ENCODE measurements around the gene SEC24D. TPM values are rescaled to one million over a fixed set of nuclear protein-coding genes. Genes with fewer than 3 reads are reported as not detected.

SEC24D gene
- total RNA-seq, 1 experiment from 2014 or later, result 61.5 TPM

DNA sequence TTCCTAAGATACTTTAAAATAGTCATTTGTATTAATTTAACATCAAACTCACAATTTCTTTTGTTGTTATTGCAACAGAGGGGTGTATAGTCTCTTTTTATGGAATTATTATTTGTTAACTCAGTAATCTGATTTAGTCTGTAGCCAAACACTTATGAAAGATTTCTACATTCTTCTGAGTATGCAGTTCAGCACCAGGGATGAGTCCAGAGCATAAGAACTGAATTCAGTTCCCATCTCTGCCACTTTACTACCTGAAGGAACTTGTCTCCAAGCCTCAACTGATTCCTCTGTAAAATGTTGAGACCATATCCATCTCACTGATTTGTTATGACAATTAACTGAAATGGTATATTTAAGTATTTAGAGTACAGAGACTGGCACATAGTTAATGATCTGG lies 105.2 kb downstream of the SEC24D start:
- H2BK15ac ChIP-seq (ENCODE audit: low read depth, low read length), result no peak overlapping the region
- no peaks in the 10 kb centered on the region for H3K79me2 ChIP-seq (ENCODE audit: insufficient read depth, low read length)
- H3K4me1 ChIP-seq (ENCODE audit: insufficient read depth, low read length), result no peaks in the 10 kb centered on the region

More for the DNA sequence above, 105.2 kb downstream of the SEC24D start:
- TF ChIP-seq, protein P1, sequence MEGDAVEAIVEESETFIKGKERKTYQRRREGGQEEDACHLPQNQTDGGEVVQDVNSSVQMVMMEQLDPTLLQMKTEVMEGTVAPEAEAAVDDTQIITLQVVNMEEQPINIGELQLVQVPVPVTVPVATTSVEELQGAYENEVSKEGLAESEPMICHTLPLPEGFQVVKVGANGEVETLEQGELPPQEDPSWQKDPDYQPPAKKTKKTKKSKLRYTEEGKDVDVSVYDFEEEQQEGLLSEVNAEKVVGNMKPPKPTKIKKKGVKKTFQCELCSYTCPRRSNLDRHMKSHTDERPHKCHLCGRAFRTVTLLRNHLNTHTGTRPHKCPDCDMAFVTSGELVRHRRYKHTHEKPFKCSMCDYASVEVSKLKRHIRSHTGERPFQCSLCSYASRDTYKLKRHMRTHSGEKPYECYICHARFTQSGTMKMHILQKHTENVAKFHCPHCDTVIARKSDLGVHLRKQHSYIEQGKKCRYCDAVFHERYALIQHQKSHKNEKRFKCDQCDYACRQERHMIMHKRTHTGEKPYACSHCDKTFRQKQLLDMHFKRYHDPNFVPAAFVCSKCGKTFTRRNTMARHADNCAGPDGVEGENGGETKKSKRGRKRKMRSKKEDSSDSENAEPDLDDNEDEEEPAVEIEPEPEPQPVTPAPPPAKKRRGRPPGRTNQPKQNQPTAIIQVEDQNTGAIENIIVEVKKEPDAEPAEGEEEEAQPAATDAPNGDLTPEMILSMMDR (conservative IDR thresholded peaks at IDR 0.05), result no peak
- no peak overlapping the region for H3K27ac Mint-ChIP-seq
- no peaks in the 10 kb centered on the region for H3K9me3 ChIP-seq (ENCODE audit: control insufficient read depth, low read depth, low read length)
- no peak overlapping the region for H3K4me2 ChIP-seq (ENCODE audit: insufficient read depth, insufficient read length, low read length)
- no peaks in the 10 kb centered on the region for H3K9me3 Mint-ChIP-seq
- H3T11ph ChIP-seq (ENCODE audit: low read length), result no peak overlapping the region
- H3K4me1 Mint-ChIP-seq, result no peaks in the 10 kb centered on the region
- no peaks in the 10 kb centered on the region for H4K20me1 ChIP-seq (ENCODE audit: control insufficient read depth, insufficient read depth, insufficient read length)
- H3K79me1 ChIP-seq (ENCODE audit: insufficient read depth, low read depth, low read length, poor library complexity, severe bottlenecking), result no peaks in the 10 kb centered on the region
- no peak overlapping the region for H2AK5ac ChIP-seq (ENCODE audit: insufficient read length, low read length)
- no peak overlapping the region for H4K8ac ChIP-seq (replicated peaks; ENCODE audit: insufficient read length, low read depth, low read length)
- no peaks in the 10 kb centered on the region for H3K27me3 ChIP-seq (ENCODE audit: insufficient read depth, low read length)
- no peaks in the 10 kb centered on the region for H3K23me2 ChIP-seq (ENCODE audit: insufficient read length, low read depth, low read length, poor library complexity, severe bottlenecking)
- no peak for DNase-seq
- H3K27ac ChIP-seq (ENCODE audit: insufficient read length, low read depth, low read length), result no peak overlapping the region
- H3K4ac ChIP-seq (ENCODE audit: low read depth, low read length), result no peak overlapping the region
- H4K91ac ChIP-seq (ENCODE audit: insufficient read length, low read depth, low read length), result no peak overlapping the region
- H2AFZ ChIP-seq (ENCODE audit: low read length), result no peak overlapping the region
- no peaks in the 10 kb centered on the region for H3K27me3 Mint-ChIP-seq (ENCODE audit: low read depth)
- no peak overlapping the region for H2BK120ac ChIP-seq (ENCODE audit: low read depth, low read length, poor library complexity, severe bottlenecking)
- no peak overlapping the region for H3K4me3 Mint-ChIP-seq
- H3K23ac ChIP-seq (ENCODE audit: insufficient read length, low read depth, low read length), result no peak overlapping the region
- H3K9ac ChIP-seq (ENCODE audit: extremely low read depth, insufficient read length, low read length), result no peak overlapping the region
- H4K5ac ChIP-seq (ENCODE audit: insufficient read length, low read depth, low read length), result no peak overlapping the region
- no peak overlapping the region for H2BK5ac ChIP-seq (ENCODE audit: insufficient read length, low read length)
- H3K18ac ChIP-seq (ENCODE audit: insufficient read length, low read depth, low read length), result no peak overlapping the region
- no peak overlapping the region for H3K14ac ChIP-seq (ENCODE audit: insufficient read depth, low read length)
- peaks cover 14 to 73% (median 28%) of the 10 kb centered on the region in 3 experiments; a peak in 5 of 7 replicates for H3K36me3 Mint-ChIP-seq (ENCODE audit: insufficient read depth in 1 of 3, low read depth in 3 of 3)
- no peak overlapping the region for H2BK20ac ChIP-seq (ENCODE audit: low read depth, low read length, poor library complexity, severe bottlenecking)
- no peak overlapping the region for H2BK12ac ChIP-seq (ENCODE audit: insufficient read length, low read depth, low read length)
- no peak overlapping the region for H3K56ac ChIP-seq (ENCODE audit: insufficient read length, low read depth, low read length)
